Parathyroid adenoma (tissue), 2 donors: Measurements from ENCODE around the gene NAV3.

Source experiments
- H2AFZ ChIP-seq: fragments of 300-600 bp; sonication (generic); one replicate; pipeline ENCODE4 v1.7.0; 2017; ENCODE audit warnings: antibody characterized with exemption, mild to moderate bottlenecking
- H3K27ac ChIP-seq: fragments of 300-600 bp; sonication (generic); one replicate; pipeline ENCODE4 v1.7.0; 2017
- H3K27me3 ChIP-seq: fragments of 300-600 bp; sonication (generic); one replicate; pipeline ENCODE4 v1.7.0; 2017; ENCODE audit warnings: low read length; ENCODE audit not compliant: control insufficient read depth, insufficient read depth
- H3K36me3 ChIP-seq: fragments of 300-600 bp; sonication (generic); one replicate; pipeline ENCODE4 v1.7.0; 2017; ENCODE audit warnings: low read length; ENCODE audit not compliant: control insufficient read depth, insufficient read depth
- H3K4me1 ChIP-seq: fragments of 300-600 bp; sonication (generic); one replicate; pipeline ENCODE4 v1.7.0; 2017; ENCODE audit warnings: control low read depth
- H3K4me2 ChIP-seq: fragments of 300-600 bp; sonication (generic); one replicate; pipeline ENCODE4 v1.7.0; 2017; ENCODE audit warnings: low read length
- H3K4me3 ChIP-seq: fragments of 300-600 bp; sonication (generic); one replicate; pipeline ENCODE4 v1.7.0; 2017; ENCODE audit warnings: low read depth, low read length
- H3K79me2 ChIP-seq: fragments of 300-600 bp; sonication (generic); one replicate; pipeline ENCODE4 v1.7.0; 2017; ENCODE audit warnings: control low read depth
- H3K9ac ChIP-seq: fragments of 300-600 bp; sonication (generic); one replicate; pipeline ENCODE4 v1.7.0; 2017; ENCODE audit warnings: mild to moderate bottlenecking
- H3K9me3 ChIP-seq: fragments of 300-600 bp; sonication (generic); one replicate; pipeline ENCODE4 v1.7.0; 2017; ENCODE audit warnings: low read length; ENCODE audit not compliant: control insufficient read depth
- TF ChIP-seq, protein P1 (sequence below): fragments of 300-600 bp; sonication (generic); IDR thresholded peaks from one replicate; pipeline ENCODE4 v1.7.0; 2017; ENCODE audit warnings: antibody characterized with exemption, mild to moderate bottlenecking
- donor health status: primary hyperparathyroidism.

The NAV3 gene

GRCh38 chr12:77893918-77894317, 63.2 kb downstream of the NAV3 start:
- H3K27ac ChIP-seq = no peak overlapping the region

DNA sequence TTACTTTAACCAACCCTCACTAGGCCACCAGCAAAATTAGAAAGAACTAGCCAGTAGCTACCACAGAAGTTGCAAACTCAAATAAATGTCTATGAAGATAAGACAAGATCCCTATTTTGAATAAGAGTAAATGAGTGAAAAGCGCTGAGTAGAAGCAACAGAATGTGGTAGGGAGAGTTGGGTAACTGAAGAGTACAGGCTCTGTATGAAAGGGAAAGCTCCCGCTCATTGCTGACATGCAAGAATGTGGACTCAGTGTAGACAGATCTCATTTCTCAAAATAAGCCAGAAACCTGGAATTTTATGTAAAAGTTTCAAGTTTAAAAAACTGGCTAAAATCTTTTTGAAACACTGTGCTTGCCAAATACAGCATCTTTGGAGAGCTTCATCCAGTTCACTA, 63.9 kb downstream of the NAV3 start:
- H3K4me3 ChIP-seq = no peak overlapping the region
- no peak overlapping the region for H3K9ac ChIP-seq
- no peaks in the 10 kb centered on the region for H3K27me3 ChIP-seq
- no peaks in the 10 kb centered on the region for H3K79me2 ChIP-seq
- no peaks in the 10 kb centered on the region for H3K4me1 ChIP-seq
- H3K27ac ChIP-seq = no peak overlapping the region
- no peak overlapping the region for H3K4me2 ChIP-seq
- TF ChIP-seq, protein P1, sequence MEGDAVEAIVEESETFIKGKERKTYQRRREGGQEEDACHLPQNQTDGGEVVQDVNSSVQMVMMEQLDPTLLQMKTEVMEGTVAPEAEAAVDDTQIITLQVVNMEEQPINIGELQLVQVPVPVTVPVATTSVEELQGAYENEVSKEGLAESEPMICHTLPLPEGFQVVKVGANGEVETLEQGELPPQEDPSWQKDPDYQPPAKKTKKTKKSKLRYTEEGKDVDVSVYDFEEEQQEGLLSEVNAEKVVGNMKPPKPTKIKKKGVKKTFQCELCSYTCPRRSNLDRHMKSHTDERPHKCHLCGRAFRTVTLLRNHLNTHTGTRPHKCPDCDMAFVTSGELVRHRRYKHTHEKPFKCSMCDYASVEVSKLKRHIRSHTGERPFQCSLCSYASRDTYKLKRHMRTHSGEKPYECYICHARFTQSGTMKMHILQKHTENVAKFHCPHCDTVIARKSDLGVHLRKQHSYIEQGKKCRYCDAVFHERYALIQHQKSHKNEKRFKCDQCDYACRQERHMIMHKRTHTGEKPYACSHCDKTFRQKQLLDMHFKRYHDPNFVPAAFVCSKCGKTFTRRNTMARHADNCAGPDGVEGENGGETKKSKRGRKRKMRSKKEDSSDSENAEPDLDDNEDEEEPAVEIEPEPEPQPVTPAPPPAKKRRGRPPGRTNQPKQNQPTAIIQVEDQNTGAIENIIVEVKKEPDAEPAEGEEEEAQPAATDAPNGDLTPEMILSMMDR = no peak
- no peaks in the 10 kb centered on the region for H3K36me3 ChIP-seq
- H3K9me3 ChIP-seq = no peaks in the 10 kb centered on the region
- no peak overlapping the region for H2AFZ ChIP-seq

More at GRCh38 chr12:77893918-77894317, 63.2 kb downstream of the NAV3 start:
- no peak overlapping the region for H3K4me3 ChIP-seq
- no peaks in the 10 kb centered on the region for H3K36me3 ChIP-seq
- TF ChIP-seq, protein P1 = no peak
- no peak overlapping the region for H3K9ac ChIP-seq
- H3K9me3 ChIP-seq = no peaks in the 10 kb centered on the region
- no peak overlapping the region for H3K4me2 ChIP-seq
- no peaks in the 10 kb centered on the region for H3K27me3 ChIP-seq
- no peak overlapping the region for H2AFZ ChIP-seq
- H3K4me1 ChIP-seq = no peaks in the 10 kb centered on the region
- no peaks in the 10 kb centered on the region for H3K79me2 ChIP-seq

DNA sequence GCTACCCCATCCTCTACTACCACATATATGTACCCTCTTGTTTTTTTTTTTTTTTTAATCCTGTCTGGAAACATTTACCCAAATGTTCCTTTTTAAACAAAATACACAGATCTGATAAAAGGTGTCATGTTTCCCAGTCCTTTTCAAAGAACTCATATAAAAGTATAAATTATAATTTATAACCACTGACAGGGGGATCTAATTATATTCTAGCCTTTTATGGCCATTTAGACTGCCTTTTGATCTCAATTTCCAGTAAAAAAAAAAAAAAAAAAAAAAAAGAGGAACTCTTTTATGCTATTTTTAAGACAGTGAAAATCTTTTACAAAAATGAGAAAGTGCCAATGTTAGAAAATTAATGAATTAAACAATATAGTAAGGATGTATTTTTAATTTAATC, 65.0 kb downstream of the NAV3 start:
- Histone ChIP-seq H3K27ac (no peak overlapping the region), H3K4me3 (no peak overlapping the region)

GRCh38 chr12:77907936-77908335, 77.2 kb downstream of the NAV3 start:
- H3K36me3 ChIP-seq = no peaks in the 10 kb centered on the region
- H3K79me2 ChIP-seq = no peaks in the 10 kb centered on the region
- H3K27me3 ChIP-seq = no peaks in the 10 kb centered on the region
- H2AFZ ChIP-seq = no peak overlapping the region
- no peaks in the 10 kb centered on the region for H3K4me1 ChIP-seq
- no peak overlapping the region for H3K9ac ChIP-seq
- no peak overlapping the region for H3K27ac ChIP-seq
- H3K4me2 ChIP-seq = no peak overlapping the region
- H3K4me3 ChIP-seq = no peak overlapping the region
- TF ChIP-seq, protein P1 = no peak
- no peaks in the 10 kb centered on the region for H3K9me3 ChIP-seq

More for the DNA sequence above, 65.0 kb downstream of the NAV3 start:
- TF ChIP-seq, protein P1 = no peak
- Histone ChIP-seq H3K36me3 (no peaks in the 10 kb centered on the region), H3K9me3 (no peaks in the 10 kb centered on the region), H3K4me1 (no peaks in the 10 kb centered on the region), H3K9ac (no peak overlapping the region), H3K79me2 (no peaks in the 10 kb centered on the region), H3K4me2 (no peak overlapping the region), H3K27me3 (no peaks in the 10 kb centered on the region), H2AFZ (no peak overlapping the region)

DNA sequence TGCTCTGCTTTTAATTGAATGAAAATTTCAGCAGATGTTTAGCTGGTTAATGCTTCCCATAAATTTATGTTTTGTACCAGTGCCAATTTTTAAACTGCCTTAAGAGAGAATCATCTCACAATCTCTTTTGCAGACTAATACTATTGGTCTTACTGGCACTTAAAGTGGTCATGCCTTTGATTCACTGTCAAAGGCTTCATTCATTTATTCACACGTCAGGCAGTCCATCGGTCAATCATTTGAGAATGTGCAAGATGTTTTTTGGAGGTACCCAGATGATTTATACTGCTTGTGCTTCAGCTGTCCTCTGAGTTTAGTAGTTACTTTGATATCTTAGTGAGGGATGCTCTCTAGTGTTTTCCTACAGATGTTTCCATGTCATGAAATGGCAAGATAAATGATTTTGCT, 83.4 kb downstream of the NAV3 start:
- TF ChIP-seq, protein P1 = no peak
- no peaks in the 10 kb centered on the region for H3K9me3 ChIP-seq
- no peak overlapping the region for H3K9ac ChIP-seq
- no peak overlapping the region for H3K4me2 ChIP-seq
- H3K36me3 ChIP-seq = no peaks in the 10 kb centered on the region
- H3K27me3 ChIP-seq = no peaks in the 10 kb centered on the region
- H2AFZ ChIP-seq = no peak overlapping the region
- no peaks in the 10 kb centered on the region for H3K4me1 ChIP-seq
- H3K79me2 ChIP-seq = no peaks in the 10 kb centered on the region
- H3K27ac ChIP-seq = no peak overlapping the region
- no peak overlapping the region for H3K4me3 ChIP-seq
